SHP77 treated with DMSO at 0.1 percent for 48 hours (cell line): Measurements from ENCODE around the gene GID8.

ENCODE experiments used
- DNase-seq: peaks from one replicate; lab custom pipeline; 2025; lab: John Stamatoyannopoulos, UW

GID8 gene

DNA sequence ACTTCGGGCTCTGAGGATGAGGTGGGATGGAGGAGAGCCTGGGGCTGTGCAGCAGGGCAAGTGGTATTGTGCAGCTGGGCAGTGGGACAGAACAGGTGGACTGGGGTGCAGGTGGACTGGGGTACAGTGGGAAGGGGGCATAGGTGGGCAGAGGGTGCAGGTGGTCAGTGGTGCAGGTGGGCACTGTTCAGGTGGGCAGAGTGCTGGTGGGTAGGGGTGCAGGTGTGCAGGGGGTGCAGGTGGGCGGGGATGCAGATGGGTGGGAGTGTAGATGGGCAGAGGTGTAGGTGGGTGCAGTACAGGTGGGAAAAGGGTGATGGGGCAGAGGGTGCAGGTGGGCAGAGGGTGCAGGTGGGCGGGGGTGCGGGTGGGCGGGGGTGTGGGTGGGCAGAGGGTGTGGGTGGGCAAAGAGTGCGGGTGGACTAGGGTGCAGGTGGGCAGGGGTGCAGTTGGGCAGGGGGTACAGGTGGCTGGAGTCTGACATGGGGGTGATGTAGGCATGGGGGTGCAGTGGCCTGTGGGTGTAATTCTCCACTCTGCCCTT, 48.4 kb downstream of the GID8 start:
- no peak for DNase-seq

DNA sequence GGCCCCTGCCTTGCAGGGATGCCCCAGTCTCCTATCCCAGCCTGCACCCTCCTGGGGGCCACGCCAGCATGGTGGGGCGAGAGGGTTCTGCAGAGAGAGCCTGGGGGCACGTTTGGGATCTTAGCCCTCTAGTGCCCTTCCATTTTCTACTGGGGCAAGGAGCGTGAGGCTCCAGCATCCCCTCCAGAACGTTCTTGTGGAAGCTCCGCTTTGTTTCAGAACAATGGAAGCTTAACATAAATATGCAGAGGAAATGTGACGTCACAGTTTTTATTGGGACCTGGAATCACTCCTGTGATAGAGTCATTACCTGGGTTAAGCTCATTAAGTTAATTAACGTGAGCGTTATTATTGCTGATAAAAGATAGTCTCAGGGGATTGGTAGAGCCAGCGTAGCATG, 49.2 kb downstream of the GID8 start:
- no peak for DNase-seq

DNA sequence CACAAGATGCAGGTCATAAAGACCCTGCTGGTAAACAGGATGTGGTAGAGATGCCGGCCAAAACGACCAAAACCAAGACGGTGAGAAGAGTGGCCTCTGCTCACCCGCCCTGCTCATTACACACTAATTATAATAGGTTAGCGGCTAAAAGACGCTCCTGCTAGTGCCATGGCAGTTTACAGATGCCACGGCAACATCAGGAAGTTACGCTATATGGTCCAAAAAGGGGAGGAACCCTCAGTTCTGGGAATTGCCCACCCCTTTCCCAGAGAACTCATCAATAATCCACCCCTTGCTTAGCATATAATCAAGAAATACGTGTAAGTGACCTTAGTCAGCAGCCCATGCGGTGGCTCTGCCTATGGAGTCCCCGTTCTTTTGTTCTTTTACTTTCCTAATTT, 51.3 kb downstream of the GID8 start:
- no peak for DNase-seq

DNA sequence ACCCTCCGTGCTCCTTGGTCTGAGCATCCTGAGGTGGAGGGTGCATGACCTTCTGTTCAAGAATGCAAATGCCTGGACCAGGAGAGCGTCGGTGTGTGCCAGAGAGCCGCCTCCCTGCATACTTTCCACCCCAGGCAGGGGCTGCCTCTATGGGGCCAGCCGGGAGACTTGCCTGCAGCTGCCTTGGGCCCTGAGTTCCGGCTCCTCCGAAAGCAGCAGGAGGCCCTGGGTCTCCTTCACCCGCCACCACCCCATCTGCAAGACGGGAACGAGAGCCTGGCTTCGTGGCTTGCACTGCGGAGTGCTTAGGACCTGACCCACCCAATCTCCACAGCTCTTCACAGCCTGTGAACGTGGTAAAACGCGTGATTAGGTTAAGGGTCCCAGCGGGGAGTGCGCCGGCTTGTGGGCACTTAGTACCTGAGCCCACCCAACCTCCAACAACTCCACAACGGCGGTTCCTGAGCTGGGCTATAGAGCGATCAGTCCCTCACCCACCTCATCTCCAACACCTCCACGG, 52.4 kb downstream of the GID8 start:
- DNase-seq = no peak

DNA sequence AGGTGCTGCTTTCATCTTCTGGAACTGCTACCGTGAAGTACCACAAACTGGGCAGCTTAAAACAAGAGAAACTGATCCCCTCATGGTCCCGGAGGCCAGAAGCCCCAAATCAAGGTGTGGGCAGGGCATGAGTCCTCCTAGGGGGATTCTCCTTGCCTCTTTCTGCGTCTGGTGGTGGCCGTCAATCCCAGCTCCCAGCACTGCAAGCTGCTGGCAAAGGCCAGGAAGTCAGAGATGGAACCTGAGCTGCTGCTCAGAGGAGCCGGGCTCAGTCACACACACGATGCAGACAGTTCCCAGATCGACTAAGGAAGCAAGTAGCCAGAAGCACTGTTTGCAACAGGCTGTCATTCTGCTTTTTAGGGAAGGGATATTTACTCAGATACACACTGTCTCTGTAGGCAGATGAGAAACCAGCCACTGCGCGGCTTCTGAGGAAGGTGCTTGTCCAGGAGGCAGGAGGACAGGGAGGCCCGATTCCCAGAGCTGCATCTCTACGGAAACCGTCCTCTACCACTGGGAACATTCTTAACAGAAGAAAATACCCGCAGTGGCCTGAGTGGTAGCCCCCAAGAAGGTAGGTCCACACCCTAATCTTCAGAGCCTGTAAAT, 53.4 kb downstream of the GID8 start:
- no peak for DNase-seq

DNA sequence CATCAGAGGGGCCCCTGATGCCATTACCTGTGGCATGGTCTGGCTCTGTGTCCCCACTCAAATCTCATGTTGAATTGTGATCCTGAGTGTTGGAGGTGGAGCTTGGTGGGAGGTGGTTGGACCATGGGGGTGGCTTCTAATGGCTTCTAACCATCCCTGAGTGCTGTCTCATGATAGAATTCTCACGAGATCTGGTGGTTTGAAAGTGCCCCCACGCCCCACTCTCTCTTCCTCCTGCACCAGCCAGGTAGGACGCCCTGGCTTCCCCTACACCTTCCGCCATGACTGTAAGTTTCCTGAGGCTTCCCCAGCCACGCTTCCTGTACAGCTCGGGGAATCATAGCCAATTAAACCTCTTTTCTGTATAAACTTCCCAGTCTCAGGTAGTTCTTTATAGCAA, 53.9 kb downstream of the GID8 start:
- no peak for DNase-seq

DNA sequence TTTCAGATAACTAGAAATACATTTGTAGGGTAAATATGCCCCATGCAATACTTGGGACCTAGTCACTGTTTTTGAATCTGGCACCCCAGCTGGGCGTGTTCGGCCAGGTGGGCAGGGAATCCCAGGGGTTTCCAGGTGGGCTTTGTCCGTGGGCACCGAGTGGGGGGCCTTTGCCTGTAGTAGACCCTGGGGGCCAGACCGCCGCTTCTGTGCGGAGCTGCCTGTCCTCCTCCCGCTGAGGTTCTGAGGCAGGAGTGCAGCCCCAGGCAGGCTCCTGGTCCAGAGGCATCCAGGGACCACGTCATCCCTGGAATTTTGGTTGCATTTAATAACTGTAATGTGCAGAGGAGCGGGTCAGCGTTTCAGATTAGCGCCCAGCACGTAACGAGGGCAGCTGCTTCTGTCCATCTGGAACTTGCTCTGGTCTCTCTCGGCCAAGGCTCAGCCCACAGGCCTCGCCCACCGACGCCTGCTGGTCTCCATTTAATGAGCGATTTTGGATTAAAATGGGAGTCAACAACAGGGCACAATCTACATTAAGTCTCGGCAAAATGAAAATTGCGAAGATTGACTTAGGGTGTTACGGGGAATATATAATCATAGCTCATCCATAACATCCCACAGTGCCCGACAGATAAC, 56.0 kb downstream of the GID8 start:
- no peak for DNase-seq

DNA sequence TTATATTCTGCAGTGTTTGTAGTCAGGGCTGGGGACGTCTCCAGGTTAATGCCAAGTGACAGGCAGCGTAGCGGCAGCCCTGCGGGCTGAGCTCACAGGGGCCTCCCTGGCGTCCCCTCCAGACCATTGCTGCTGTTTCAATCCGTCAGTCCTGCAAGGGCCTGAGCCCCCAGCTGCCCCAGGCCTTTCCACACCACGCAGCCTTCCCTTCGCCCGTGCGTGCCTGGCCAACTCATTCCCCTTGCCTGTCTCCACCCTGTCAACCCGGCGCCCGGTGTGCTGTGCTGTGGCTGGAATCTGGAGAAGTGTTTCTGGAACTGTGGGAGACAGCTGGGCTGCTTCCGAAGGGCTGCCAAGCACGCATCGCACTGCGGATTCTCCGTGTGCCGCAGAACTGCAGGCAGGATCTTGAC, 56.9 kb downstream of the GID8 start:
- no peak for DNase-seq

DNA sequence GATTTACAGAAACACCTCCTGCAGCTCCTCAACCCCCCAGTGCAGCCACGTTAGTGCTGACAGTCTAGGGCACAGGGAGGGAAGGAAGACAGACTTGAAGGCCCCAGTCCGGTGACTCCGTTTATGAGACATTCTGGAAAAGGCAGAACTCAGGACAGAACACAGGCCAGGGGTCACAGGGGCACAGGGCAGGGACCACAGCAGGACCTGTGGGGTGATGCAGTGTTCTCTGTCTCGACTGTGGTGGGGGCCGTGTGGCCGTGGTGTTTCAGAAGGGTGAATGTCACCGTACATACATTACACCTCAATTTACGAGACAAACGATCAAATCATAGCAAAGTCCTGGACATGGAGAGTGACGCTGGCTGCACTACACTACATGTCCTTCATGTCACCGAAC, 57.5 kb downstream of the GID8 start:
- DNase-seq = no peak

DNA sequence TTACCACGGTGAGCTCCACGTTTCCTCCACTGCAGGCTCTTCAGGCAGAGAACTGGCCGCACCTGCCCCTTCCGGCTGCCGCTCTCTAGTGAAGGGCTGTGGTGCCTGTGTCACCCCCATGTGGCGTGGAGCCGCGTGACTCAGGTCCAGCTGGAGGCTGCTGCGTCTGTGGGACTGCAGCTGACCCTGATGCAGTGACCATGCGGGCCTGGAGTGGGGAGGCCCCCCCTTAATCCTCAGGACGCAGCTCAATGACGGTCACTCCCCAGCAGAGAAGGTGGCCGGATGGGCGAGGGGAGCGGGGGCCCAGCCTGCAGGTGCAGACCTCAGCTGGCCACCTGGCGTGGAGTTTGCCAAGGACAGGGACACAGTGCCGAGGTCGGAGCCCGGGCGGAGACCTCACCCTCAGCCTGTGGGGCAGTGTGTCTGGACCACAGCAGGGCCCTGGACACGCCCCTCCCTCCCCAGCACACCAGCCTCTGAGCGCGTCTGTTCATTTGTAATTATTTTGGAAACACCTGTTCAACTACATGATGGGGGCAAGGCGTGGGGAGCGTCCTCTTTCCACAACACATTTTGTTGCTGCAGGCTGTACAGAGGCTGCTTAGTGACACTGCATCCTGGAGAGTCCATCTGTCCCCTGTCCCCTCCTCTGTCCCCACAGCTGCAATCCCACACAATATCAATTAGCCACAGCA, 58.1 kb downstream of the GID8 start:
- DNase-seq = peak; percentile 39

DNA sequence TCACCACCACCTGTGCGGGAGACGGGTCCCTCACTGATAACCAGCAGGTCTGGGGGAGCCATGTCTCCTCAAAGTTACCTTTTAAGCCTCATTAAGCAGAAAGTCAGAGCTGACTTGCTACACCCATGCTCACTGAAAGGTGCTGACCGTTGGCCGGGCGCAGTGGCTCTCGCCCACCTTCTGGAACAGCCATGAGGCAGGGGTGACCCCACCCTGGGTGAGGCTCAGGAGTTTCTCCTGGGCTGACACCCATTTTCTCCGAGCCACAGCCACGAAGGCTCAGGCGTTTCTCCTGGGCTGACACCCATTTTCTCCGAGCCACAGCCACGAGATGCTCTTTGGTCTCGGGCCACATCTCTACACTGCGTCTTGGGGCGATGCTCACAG, 58.6 kb downstream of the GID8 start:
- DNase-seq = no peak

DNA sequence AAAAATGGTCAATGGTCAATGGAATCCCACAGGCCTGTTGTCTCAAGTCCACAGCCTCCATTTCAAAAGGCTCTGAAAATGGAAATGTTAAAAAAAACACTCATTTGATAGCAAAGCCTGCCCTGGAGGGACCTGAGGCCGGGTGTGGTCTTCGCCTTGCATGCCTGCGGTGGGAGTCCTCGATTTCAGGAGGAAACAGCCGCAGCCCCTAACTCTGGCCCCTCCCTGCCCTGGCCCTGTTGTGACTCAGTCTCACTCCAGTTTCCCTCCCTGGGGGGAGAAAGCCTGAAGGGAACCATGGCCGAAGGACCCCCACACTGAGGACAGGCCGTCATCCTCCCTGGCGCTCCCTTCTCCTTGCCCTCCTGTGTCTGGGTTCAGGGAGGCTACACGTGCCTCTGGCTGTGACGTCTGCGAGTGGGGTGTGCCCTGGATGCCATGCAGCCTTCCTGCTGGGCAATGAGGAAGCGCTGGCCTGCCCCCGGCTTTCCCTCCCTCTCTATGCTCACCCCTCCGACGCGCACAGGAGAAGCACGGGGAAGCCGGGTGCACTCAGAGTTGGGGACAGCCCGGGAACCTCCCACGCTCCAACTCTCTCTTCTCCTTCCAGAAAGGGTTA, 59.6 kb downstream of the GID8 start:
- no peak for DNase-seq
